Measurements from ENCODE around the gene PSMC4.

PSMC4 gene

GRCh38 chr19:39927524-39928356, 43.2 kb upstream of the PSMC4 start:
- no peak overlapping the region for H3K4me3 ChIP-seq (ENCODE audit: low read depth, low read length)
- no peak for TF ChIP-seq CTCF (IDR thresholded peaks at IDR 0.05; ENCODE audit: borderline replicate concordance, insufficient read depth, low read depth, low read length)

- TF ChIP-seq CTCF (IDR thresholded peaks at IDR 0.05; ENCODE audit: borderline replicate concordance, insufficient read depth, low read depth, low read length) = no peak
Observed at GRCh38 chr19:39928357-39928725, 42.6 kb upstream of the PSMC4 start.

GRCh38 chr19:39929750-39930149, 41.2 kb upstream of the PSMC4 start:
- no peak overlapping the region for H3K4me3 ChIP-seq (ENCODE audit: low read depth, low read length)
- TF ChIP-seq CTCF (IDR thresholded peaks at IDR 0.05; ENCODE audit: borderline replicate concordance, insufficient read depth, low read depth, low read length) = no peak

More at GRCh38 chr19:39928357-39928725, 42.6 kb upstream of the PSMC4 start:
- no peak overlapping the region for H3K4me3 ChIP-seq (ENCODE audit: low read depth, low read length)

- TF ChIP-seq CTCF (IDR thresholded peaks at IDR 0.05; ENCODE audit: borderline replicate concordance, insufficient read depth, low read depth, low read length) = no peak
- no peak within 1 kb of the TSS for H3K4me3 ChIP-seq (ENCODE audit: low read depth, low read length)
Observed at GRCh38 chr19:39934584-39935363, 36.2 kb upstream of the PSMC4 start, which contains the start of gene FCGBP. Gene FCGBP, minus strand, starts transcription at chr19:39934634.

GRCh38 chr19:39935364-39935661, 35.7 kb upstream of the PSMC4 start:
- TF ChIP-seq CTCF (IDR thresholded peaks at IDR 0.05; ENCODE audit: borderline replicate concordance, insufficient read depth, low read depth, low read length) = 0 out of 2 replicates have a peak, but pooled peaks have one; percentile 18

GRCh38 chr19:39936020-39936419, 34.9 kb upstream of the PSMC4 start:
- no peak for TF ChIP-seq CTCF (IDR thresholded peaks at IDR 0.05; ENCODE audit: borderline replicate concordance, insufficient read depth, low read depth, low read length)
- H3K4me3 ChIP-seq (ENCODE audit: low read depth, low read length) = no peak overlapping the region

More at GRCh38 chr19:39935364-39935661, 35.7 kb upstream of the PSMC4 start:
- no peak overlapping the region for H3K4me3 ChIP-seq (ENCODE audit: low read depth, low read length)
